ENCODE results near the gene GATA2. TPM values are rescaled to one million over a fixed set of nuclear protein-coding genes. Genes with fewer than 3 reads are reported as not detected.
A peak's percentile ranks its signal among the peaks of the same experiment; 100 is the strongest.

GATA2 gene
- total and polyA plus RNA-seq, 2 of the 13 experiments (the other 11 are each of a cell fraction or from before 2014, with no cell fraction given), result 3.5 to 6.2 TPM

DNA sequence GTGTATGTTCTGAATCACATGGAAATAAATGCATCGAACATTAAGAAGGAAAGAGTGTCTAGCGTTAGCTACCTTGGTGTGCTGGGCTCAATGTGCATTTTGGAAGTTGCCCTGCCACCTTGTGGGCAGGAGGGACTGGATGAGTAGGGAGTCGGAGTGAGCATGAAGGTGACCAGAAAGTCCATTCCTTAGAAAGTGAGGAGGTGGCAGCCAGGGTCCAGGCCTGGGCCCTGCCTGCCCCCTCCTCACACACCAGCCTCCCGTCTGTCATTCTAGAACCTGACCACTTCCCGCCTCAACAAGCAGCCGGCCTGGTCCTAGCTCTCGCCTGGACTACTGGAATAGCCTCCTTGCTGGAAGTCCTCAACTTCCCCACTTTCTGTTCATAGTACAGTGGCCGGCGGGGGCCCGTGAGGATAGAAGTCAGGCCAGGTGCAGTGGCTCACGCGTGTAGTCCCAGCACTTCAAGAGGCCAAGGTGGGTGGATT lies 10.2 kb upstream of the GATA2 start:
- H3K36me3 ChIP-seq (replicated peaks in 1 of 2; ENCODE audit: control insufficient read depth in 1 of 2, insufficient read depth in 2 of 2, low read length in 2 of 2), result 0 out of 5 replicates have a peak, but pooled peaks cover 0 to 1% of the 10 kb centered on the region in 2 experiments
- POLR2A ChIA-PET, result no interaction called here
- 68% methylated on average over 12 of the region's 12 CpGs for WGBS (ENCODE audit: low lambda C conversion rate)
- H3K79me2 ChIP-seq (ENCODE audit: insufficient read depth, low read length), result no peaks in the 10 kb centered on the region
- H3K9me3 ChIP-seq (ENCODE audit: low read length), result no peaks in the 10 kb centered on the region
- no peak overlapping the region for H3K4me2 ChIP-seq (ENCODE audit: low read depth, low read length)
- H4K20me1 ChIP-seq (ENCODE audit: insufficient read depth, low read length), result 0 out of 2 replicates have a peak, but pooled peaks cover 3% of the 10 kb centered on the region
- no peaks in the 10 kb centered on the region for H3K4me1 ChIP-seq (ENCODE audit: insufficient read depth, low read length)
- peak; percentile 67 for FAIRE-seq
- peak; percentile 79 for ATAC-seq
- no peak overlapping the region for H3K27ac ChIP-seq (ENCODE audit: extremely low read length, insufficient read depth, low read length)
- no peaks in the 10 kb centered on the region for H3K27me3 ChIP-seq (ENCODE audit: control insufficient read depth in 1 of 2, insufficient read depth in 2 of 2, low read length in 2 of 2)
- TF ChIP-seq ZNF558 (CRISPR knock-in tag; IDR thresholded peaks at IDR 0.05; ENCODE audit: borderline replicate concordance) (no peak), HMG20A (CRISPR knock-in tag; IDR thresholded peaks at IDR 0.05; ENCODE audit: borderline replicate concordance) (no peak), RBM39 (IDR thresholded peaks at IDR 0.05; ENCODE audit: low read depth, low read length, poor library complexity, severe bottlenecking) (no peak), RCOR2 (CRISPR knock-in tag; IDR thresholded peaks at IDR 0.05) (no peak), ZNF670 (CRISPR knock-in tag; IDR thresholded peaks at IDR 0.05; ENCODE audit: borderline replicate concordance) (no peak), ZSCAN22 (CRISPR knock-in tag; IDR thresholded peaks at IDR 0.05) (no peak), ZBTB38 (CRISPR knock-in tag; IDR thresholded peaks at IDR 0.05) (0 out of 2 replicates have a peak, but pooled peaks have one; percentile 19), HNRNPK (IDR thresholded peaks at IDR 0.05; ENCODE audit: low read depth, low read length, poor library complexity, severe bottlenecking) (no peak), HMGA1 (CRISPR knock-in tag; conservative IDR thresholded peaks at IDR 0.05) (no peak), AGO2 (optimal IDR thresholded peaks at IDR 0.05; ENCODE audit: low read depth, low read length) (peak; percentile 19), ZNF543 (CRISPR knock-in tag; IDR thresholded peaks at IDR 0.05) (no peak), STAG1 (CRISPR knock-in tag; IDR thresholded peaks at IDR 0.05) (peak; percentile 70), ZNF841 (CRISPR knock-in tag; IDR thresholded peaks at IDR 0.05; ENCODE audit: borderline replicate concordance) (no peak), RAD21 (CRISPR knock-in tag; IDR thresholded peaks at IDR 0.05) (peak; percentile 20; the same call in 1 of the 2 replicates), SMC3 (IDR thresholded peaks at IDR 0.05; ENCODE audit: low read length) (peak; percentile 53; the same call in 1 of the 2 replicates), ZNF615 (CRISPR knock-in tag; IDR thresholded peaks at IDR 0.05; ENCODE audit: borderline replicate concordance) (no peak)
- TF ChIP-seq, protein P1, sequence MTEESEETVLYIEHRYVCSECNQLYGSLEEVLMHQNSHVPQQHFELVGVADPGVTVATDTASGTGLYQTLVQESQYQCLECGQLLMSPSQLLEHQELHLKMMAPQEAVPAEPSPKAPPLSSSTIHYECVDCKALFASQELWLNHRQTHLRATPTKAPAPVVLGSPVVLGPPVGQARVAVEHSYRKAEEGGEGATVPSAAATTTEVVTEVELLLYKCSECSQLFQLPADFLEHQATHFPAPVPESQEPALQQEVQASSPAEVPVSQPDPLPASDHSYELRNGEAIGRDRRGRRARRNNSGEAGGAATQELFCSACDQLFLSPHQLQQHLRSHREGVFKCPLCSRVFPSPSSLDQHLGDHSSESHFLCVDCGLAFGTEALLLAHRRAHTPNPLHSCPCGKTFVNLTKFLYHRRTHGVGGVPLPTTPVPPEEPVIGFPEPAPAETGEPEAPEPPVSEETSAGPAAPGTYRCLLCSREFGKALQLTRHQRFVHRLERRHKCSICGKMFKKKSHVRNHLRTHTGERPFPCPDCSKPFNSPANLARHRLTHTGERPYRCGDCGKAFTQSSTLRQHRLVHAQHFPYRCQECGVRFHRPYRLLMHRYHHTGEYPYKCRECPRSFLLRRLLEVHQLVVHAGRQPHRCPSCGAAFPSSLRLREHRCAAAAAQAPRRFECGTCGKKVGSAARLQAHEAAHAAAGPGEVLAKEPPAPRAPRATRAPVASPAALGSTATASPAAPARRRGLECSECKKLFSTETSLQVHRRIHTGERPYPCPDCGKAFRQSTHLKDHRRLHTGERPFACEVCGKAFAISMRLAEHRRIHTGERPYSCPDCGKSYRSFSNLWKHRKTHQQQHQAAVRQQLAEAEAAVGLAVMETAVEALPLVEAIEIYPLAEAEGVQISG (CRISPR knock-in tag; IDR thresholded peaks at IDR 0.05), result peak; percentile 78
- TF ChIP-seq, protein P2, sequence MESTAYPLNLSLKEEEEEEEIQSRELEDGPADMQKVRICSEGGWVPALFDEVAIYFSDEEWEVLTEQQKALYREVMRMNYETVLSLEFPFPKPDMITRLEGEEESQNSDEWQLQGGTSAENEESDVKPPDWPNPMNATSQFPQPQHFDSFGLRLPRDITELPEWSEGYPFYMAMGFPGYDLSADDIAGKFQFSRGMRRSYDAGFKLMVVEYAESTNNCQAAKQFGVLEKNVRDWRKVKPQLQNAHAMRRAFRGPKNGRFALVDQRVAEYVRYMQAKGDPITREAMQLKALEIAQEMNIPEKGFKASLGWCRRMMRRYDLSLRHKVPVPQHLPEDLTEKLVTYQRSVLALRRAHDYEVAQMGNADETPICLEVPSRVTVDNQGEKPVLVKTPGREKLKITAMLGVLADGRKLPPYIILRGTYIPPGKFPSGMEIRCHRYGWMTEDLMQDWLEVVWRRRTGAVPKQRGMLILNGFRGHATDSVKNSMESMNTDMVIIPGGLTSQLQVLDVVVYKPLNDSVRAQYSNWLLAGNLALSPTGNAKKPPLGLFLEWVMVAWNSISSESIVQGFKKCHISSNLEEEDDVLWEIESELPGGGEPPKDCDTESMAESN (CRISPR knock-in tag; conservative IDR thresholded peaks at IDR 0.05), result no peak
- TF ChIP-seq, protein P3, sequence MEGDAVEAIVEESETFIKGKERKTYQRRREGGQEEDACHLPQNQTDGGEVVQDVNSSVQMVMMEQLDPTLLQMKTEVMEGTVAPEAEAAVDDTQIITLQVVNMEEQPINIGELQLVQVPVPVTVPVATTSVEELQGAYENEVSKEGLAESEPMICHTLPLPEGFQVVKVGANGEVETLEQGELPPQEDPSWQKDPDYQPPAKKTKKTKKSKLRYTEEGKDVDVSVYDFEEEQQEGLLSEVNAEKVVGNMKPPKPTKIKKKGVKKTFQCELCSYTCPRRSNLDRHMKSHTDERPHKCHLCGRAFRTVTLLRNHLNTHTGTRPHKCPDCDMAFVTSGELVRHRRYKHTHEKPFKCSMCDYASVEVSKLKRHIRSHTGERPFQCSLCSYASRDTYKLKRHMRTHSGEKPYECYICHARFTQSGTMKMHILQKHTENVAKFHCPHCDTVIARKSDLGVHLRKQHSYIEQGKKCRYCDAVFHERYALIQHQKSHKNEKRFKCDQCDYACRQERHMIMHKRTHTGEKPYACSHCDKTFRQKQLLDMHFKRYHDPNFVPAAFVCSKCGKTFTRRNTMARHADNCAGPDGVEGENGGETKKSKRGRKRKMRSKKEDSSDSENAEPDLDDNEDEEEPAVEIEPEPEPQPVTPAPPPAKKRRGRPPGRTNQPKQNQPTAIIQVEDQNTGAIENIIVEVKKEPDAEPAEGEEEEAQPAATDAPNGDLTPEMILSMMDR (CRISPR knock-in tag; IDR thresholded peaks at IDR 0.05), result peak; percentile 72
- H2AFZ ChIP-seq (ENCODE audit: low read length), result no peak overlapping the region
- H3K4me3 ChIP-seq (replicated peaks in 1 of 3; ENCODE audit: insufficient read depth in 1 of 3, low read depth in 2 of 3, low read length in 3 of 3), result no peak overlapping the region
- no TSS peak for BruUV-seq (replicated peaks)
- in situ Hi-C loops (cut with HindIII; ENCODE audit: extremely low pct_ligation_motif_present, low pct_unique_long_range_greater_than_20kb), result no loop called here
- CTCF ChIA-PET (ENCODE audit: low intra/inter-chr PET ratio, low total read pairs), result no interaction called here
- no peak for DNase-seq (ENCODE audit: low spot score)
- intact Hi-C loops (cut with micrococcal nuclease; ENCODE audit: unreplicated experiment), result no loop called here
- H3K9ac ChIP-seq (ENCODE audit: insufficient read depth, low read depth, low read length), result no peak overlapping the region
